ENCODE measurements around the gene TGM5.

TGM5 gene

GRCh38 chr15:43266834-43267233 is at the start of gene TGM5:
TGM5 (minus strand) TSS chr15:43266928; CDS start chr15:43266849, 79 bp downstream.
- no peak within 1 kb of the TSS for H3K4me3 ChIP-seq (ENCODE audit: low read depth, low read length)
- no peak for TF ChIP-seq CTCF (IDR thresholded peaks at IDR 0.05; ENCODE audit: low read depth, low read length, missing control alignments)
- DNase-seq (ENCODE audit: low read depth): no peak

- no peak overlapping the region for H3K4me3 ChIP-seq (ENCODE audit: low read depth, low read length)
- TF ChIP-seq CTCF (IDR thresholded peaks at IDR 0.05; ENCODE audit: low read depth, low read length, missing control alignments): no peak
- no peak for DNase-seq (ENCODE audit: low read depth)
Observed at GRCh38 chr15:43314171-43314570, 47.4 kb upstream of the TGM5 start.

- no peak overlapping the region for H3K4me3 ChIP-seq (ENCODE audit: low read depth, low read length)
- no peak for TF ChIP-seq CTCF (IDR thresholded peaks at IDR 0.05; ENCODE audit: low read depth, low read length, missing control alignments)
- DNase-seq (ENCODE audit: low read depth): no peak
Observed at GRCh38 chr15:43312378-43312777, 45.6 kb upstream of the TGM5 start.

GRCh38 chr15:43302205-43302817 is 35.6 kb upstream of the TGM5 start, which contains the start of gene TGM7:
TGM7 (minus strand) TSS chr15:43302255.
- no peak within 1 kb of the TSS for H3K4me3 ChIP-seq (ENCODE audit: low read depth, low read length)
- no peak for DNase-seq (ENCODE audit: low read depth)
- TF ChIP-seq CTCF (IDR thresholded peaks at IDR 0.05; ENCODE audit: low read depth, low read length, missing control alignments): no peak

GRCh38 chr15:43299884-43300283 is 33.2 kb upstream of the TGM5 start:
- TF ChIP-seq CTCF (IDR thresholded peaks at IDR 0.05; ENCODE audit: low read depth, low read length, missing control alignments): no peak
- DNase-seq (ENCODE audit: low read depth): no peak
- no peak overlapping the region for H3K4me3 ChIP-seq (ENCODE audit: low read depth, low read length)

- H3K4me3 ChIP-seq (ENCODE audit: low read depth, low read length): no peak overlapping the region
- no peak for DNase-seq (ENCODE audit: low read depth)
- TF ChIP-seq CTCF (IDR thresholded peaks at IDR 0.05; ENCODE audit: low read depth, low read length, missing control alignments): no peak
Observed at GRCh38 chr15:43299411-43299810, 32.7 kb upstream of the TGM5 start.

GRCh38 chr15:43294091-43294706 is 27.5 kb upstream of the TGM5 start:
- DNase-seq (ENCODE audit: low read depth): no peak
- TF ChIP-seq CTCF (IDR thresholded peaks at IDR 0.05; ENCODE audit: low read depth, low read length, missing control alignments): no peak
- no peak overlapping the region for H3K4me3 ChIP-seq (ENCODE audit: low read depth, low read length)
